Pancreas (tissue), 10 donors: ENCODE measurements around the gene ERF. TPM values are rescaled to one million over a fixed set of nuclear protein-coding genes. Genes with fewer than 3 reads are reported as not detected.

Source experiments
- ATAC-seq, 4 donors: fragments of 200-7000 bp; cut with Tn5 transposase; one replicate each; pipeline versions ENCODE4 v1.8.0 to v1.9.1; 2020; ENCODE audit warnings: mild to moderate bottlenecking in 4 of 4, moderate library complexity in 4 of 4
- DNase-seq, 6 donors: peaks; one replicate each; pipeline ENCODE4 v3.0.0-alpha.2; 2020
- FAIRE-seq: peaks from 2 replicates; lab custom pipeline; 2012; peaks lifted over from hg19 to GRCh38; lab: Jason Lieb, UNC
- H3K27ac ChIP-seq, 4 donors: fragments of 200-600 bp; sonication (generic); 1 replicate in 3 of 4; 2 replicates in 1 of 4; pipeline versions ENCODE4 v1.5.0 to v1.8.0; 2020
- H3K27me3 ChIP-seq, 4 donors: fragments of 200-600 bp; one replicate each; pipeline ENCODE4 v1.8.0; 2021
- H3K36me3 ChIP-seq, 3 donors: fragments of 200-600 bp; sonication (generic) in 1 of 3; one replicate each; pipeline versions ENCODE4 v1.5.0 to v1.8.0; 2020 to 2021
- H3K4me1 ChIP-seq, 3 donors: fragments of 200-600 bp; one replicate each; pipeline ENCODE4 v1.8.0; 2021
- H3K4me3 ChIP-seq, 4 donors: fragments of 200-600 bp; sonication (generic) in 2 of 4; one replicate each; pipeline versions ENCODE4 v1.5.0 to v1.8.0; 2020 to 2021
- H3K9me3 ChIP-seq, 4 donors: fragments of 200-600 bp; one replicate each; pipeline ENCODE4 v1.8.0; 2021
- WGBS, 2 donors: extraction: QIAGEN DNeasy Blood & Tissue Kit; methylation state at CpG; one replicate each; pipeline ENCODE4 v1.1.7; 2013; 5-methylcytosine and 5-hydroxymethylcytosine counted together
- intact Hi-C, 3 donors: fragments of 100-400 bp; cut with DNase I; formaldehyde crosslinking; loops; one replicate each; pipeline versions ENCODE4 v1.11.1 to v1.14.2; 2022
- polyA plus RNA-seq, 2 donors: library from polyadenylated mRNA; stranded (reverse); fragments of 200-250 nt; gene quantifications; one replicate each; pipeline ENCODE4 v1.2.3, GENCODE V29; 2013
- total RNA-seq, 6 donors: library from RNA; stranded (reverse); fragmentation: NEBNext Ultra II Directional in 4 of 6; extraction: Animal tissue kit (Norgen Biotek cat#: 25700) in 4 of 6; gene quantifications; one replicate each; pipeline versions ENCODE4 v1.2.1 to v1.2.4, GENCODE V29; 2021 to 2023
- TF ChIP-seq, protein P1 (sequence below), 4 donors: fragments of 200-600 bp; sonication (generic) in 3 of 4; IDR thresholded peaks; one replicate each; pipeline versions ENCODE4 v1.5.0 to v1.8.0; 2021; ENCODE audit warnings: antibody characterized with exemption in 4 of 4
- donor health status: healthy with polysubstance abuse.
- donor health status: DM: no; HTN: no; CAD: no; lungs with moderate emphysema.
- donor health status: DM: no; HTN: no; CAD: no.
- donor health status: control.
- donor health status: control.
- donor health status: Bipolar disorder and iron deficiency.
- donor health status: DM: yes; HTN: yes; CAD: no.
- donor health status: DM: no; HTN: no; CAD: no.
- donor health status: DM: no; HTN: no; CAD: no.
- donor health status: DM: yes; HTN: yes; CAD: no.

The ERF gene
- total and polyA plus RNA-seq, 8 donors = 20.5 to 48.5 (median 22.9) TPM

DNA sequence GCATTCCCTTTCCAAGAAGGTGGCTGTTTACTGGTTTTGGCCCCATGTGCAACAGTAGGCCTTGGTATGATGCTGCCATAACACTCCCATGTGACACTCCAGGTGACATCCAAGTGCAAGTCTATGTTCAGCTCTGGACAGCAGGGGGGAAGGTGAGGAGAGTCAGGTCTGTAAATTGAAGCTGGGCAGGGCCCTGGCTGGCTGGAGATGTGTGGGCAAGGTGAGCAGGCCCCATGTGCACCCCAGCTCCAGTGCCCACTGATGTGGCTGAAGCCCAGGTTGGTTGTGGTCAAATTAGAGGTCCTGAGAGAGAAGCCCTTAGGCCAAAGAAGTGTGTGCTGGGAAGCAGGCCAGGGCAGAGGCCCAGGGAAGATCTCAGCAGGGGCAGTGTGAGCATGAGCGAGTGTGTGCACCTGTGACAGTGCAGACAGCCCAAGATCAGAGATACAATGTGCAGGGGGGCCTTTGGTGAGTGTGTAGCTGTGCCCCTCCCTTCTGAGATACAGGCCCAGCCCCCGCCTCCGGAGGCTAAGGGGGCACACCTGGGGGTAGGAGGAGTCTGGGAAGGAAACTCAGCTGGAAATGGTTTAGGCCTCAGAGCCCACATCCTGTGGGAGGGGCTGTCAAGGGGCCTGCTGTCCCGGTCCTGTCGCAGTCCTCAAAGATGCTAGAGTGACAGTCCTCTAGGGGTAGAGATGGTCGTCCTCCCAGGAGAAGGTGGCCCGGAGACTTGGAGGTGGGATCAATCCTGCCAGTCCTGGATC lies 56.1 kb downstream of the ERF start:
- no peak for FAIRE-seq
- H3K36me3 ChIP-seq = peaks cover 0 to 24% (median 11%) of the 10 kb centered on the region in 3 donors
- ATAC-seq = peak in 2 of 4 donors; percentile 9 to 10

More for the DNA sequence above, 56.1 kb downstream of the ERF start:
- 79 to 81% methylated on average over 5 to 7 of the region's 7 CpGs for WGBS, 2 donors
- H3K27me3 ChIP-seq = no peaks in the 10 kb centered on the region
- no peak for DNase-seq
- no peak overlapping the region for H3K4me3 ChIP-seq
- H3K27ac ChIP-seq = no peak overlapping the region
- H3K9me3 ChIP-seq = no peaks in the 10 kb centered on the region
- intact Hi-C loops = no loop called here
- TF ChIP-seq, protein P1, sequence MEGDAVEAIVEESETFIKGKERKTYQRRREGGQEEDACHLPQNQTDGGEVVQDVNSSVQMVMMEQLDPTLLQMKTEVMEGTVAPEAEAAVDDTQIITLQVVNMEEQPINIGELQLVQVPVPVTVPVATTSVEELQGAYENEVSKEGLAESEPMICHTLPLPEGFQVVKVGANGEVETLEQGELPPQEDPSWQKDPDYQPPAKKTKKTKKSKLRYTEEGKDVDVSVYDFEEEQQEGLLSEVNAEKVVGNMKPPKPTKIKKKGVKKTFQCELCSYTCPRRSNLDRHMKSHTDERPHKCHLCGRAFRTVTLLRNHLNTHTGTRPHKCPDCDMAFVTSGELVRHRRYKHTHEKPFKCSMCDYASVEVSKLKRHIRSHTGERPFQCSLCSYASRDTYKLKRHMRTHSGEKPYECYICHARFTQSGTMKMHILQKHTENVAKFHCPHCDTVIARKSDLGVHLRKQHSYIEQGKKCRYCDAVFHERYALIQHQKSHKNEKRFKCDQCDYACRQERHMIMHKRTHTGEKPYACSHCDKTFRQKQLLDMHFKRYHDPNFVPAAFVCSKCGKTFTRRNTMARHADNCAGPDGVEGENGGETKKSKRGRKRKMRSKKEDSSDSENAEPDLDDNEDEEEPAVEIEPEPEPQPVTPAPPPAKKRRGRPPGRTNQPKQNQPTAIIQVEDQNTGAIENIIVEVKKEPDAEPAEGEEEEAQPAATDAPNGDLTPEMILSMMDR (IDR thresholded peaks at IDR 0.05) = no peak
- H3K4me1 ChIP-seq = peaks cover 0 to 5% (median 0%) of the 10 kb centered on the region in 3 donors

Other genes starting within 250 kb of the ERF start
- 1 to 10 TPM; 1.9 to 3.6 (median 3.1) TPM for gene GRIK5, start 184.9 kb downstream of the ERF start, total RNA-seq
- 10 to 100 TPM in 1 of 2 donors, 1 to 10 TPM in 1; 4.8 to 10.5 TPM for gene GRIK5, start 184.9 kb downstream of the ERF start, polyA plus RNA-seq
- 1 to 10 TPM; 3.9 to 8.5 (median 5.8) TPM for gene ZNF574, start 179.0 kb downstream of the ERF start, total RNA-seq
- gene ZNF574, start 179.0 kb downstream of the ERF start, polyA plus RNA-seq = 1 to 10 TPM; 4.9 to 6.2 TPM
- gene POU2F2, start 122.7 kb downstream of the ERF start, total RNA-seq = 1 to 10 TPM in 3 of 6 donors, under 1 TPM in 3; 0.56 to 5.6 (median 1.00) TPM
- gene POU2F2, start 122.7 kb downstream of the ERF start, polyA plus RNA-seq = 1 to 10 TPM; 1.7 to 1.9 TPM
- 10 to 100 TPM in 5 of 6 donors, 1 to 10 TPM in 1; 9.7 to 17.8 (median 12.8) TPM for gene DEDD2, start 37.5 kb downstream of the ERF start, total RNA-seq
- gene DEDD2, start 37.5 kb downstream of the ERF start, polyA plus RNA-seq = 10 to 100 TPM; 22.3 to 25.4 TPM
- gene ZNF526, start 34.8 kb downstream of the ERF start, total RNA-seq = 1 to 10 TPM; 5.0 to 7.5 (median 6.2) TPM
- 1 to 10 TPM; 2.4 to 3.9 TPM for gene ZNF526, start 34.8 kb downstream of the ERF start, polyA plus RNA-seq
- 10 to 100 TPM in 5 of 6 donors, 1 to 10 TPM in 1; 9.9 to 19.4 (median 14.5) TPM for gene GSK3A, start 12.5 kb downstream of the ERF start, total RNA-seq
- 10 to 100 TPM; 25.7 to 27.6 TPM for gene GSK3A, start 12.5 kb downstream of the ERF start, polyA plus RNA-seq
- gene CIC, start 14.1 kb upstream of the ERF start, total RNA-seq = 10 to 100 TPM; 27.7 to 37.6 (median 32.0) TPM
- gene CIC, start 14.1 kb upstream of the ERF start, polyA plus RNA-seq = 10 to 100 TPM; 47.1 to 65.0 TPM
- gene PRR19, start 47.0 kb upstream of the ERF start, total RNA-seq = under 1 TPM; 0.12 to 0.69 (median 0.34) TPM
- under 1 TPM; 0.34 to 0.99 TPM for gene PRR19, start 47.0 kb upstream of the ERF start, polyA plus RNA-seq
- gene PAFAH1B3, start 47.5 kb upstream of the ERF start, total RNA-seq = 10 to 100 TPM in 4 of 6 donors, 1 to 10 TPM in 2; 6.2 to 19.8 (median 10.2) TPM
- 10 to 100 TPM; 18.2 to 24.3 TPM for gene PAFAH1B3, start 47.5 kb upstream of the ERF start, polyA plus RNA-seq
- 1 to 10 TPM in 2 of 6 donors, under 1 TPM in 4; 0.46 to 1.5 (median 0.94) TPM for gene TMEM145, start 58.2 kb upstream of the ERF start, total RNA-seq
- gene TMEM145, start 58.2 kb upstream of the ERF start, polyA plus RNA-seq = 1 to 10 TPM; 2.2 to 8.2 TPM
- 10 to 100 TPM in 2 of 6 donors, 1 to 10 TPM in 4; 7.3 to 15.9 (median 9.0) TPM for gene MEGF8, start 70.5 kb upstream of the ERF start, total RNA-seq
- gene MEGF8, start 70.5 kb upstream of the ERF start, polyA plus RNA-seq = 10 to 100 TPM in 1 of 2 donors, 1 to 10 TPM in 1; 8.8 to 14.4 TPM
- gene CNFN, start 135.2 kb upstream of the ERF start, total RNA-seq = 1 to 10 TPM in 1 of 6 donors, under 1 TPM in 4, not detected in 1; 0.32 to 1.9 (median 0.61) TPM
- gene CNFN, start 135.2 kb upstream of the ERF start, polyA plus RNA-seq = 1 to 10 TPM; 4.0 to 4.2 TPM
- gene LIPE, start 172.3 kb upstream of the ERF start, total RNA-seq = 10 to 100 TPM in 1 of 6 donors, 1 to 10 TPM in 5; 1.6 to 14.4 (median 4.0) TPM
- 10 to 100 TPM in 1 of 2 donors, 1 to 10 TPM in 1; 6.4 to 38.3 TPM for gene LIPE, start 172.3 kb upstream of the ERF start, polyA plus RNA-seq
- 10 to 100 TPM in 4 of 6 donors, 1 to 10 TPM in 2; 5.1 to 42.1 (median 11.8) TPM for gene CXCL17, start 187.8 kb upstream of the ERF start, total RNA-seq
- 1 to 10 TPM; 4.3 to 4.7 TPM for gene CXCL17, start 187.8 kb upstream of the ERF start, polyA plus RNA-seq